ENCODE results near the gene LYSMD2. TPM values are rescaled to one million over a fixed set of nuclear protein-coding genes. Genes with fewer than 3 reads are reported as not detected.
A peak's percentile ranks its signal among the peaks of the same experiment; 100 is the strongest.
"Not testable (repeated sequence)": the region's sequence is repeated elsewhere in the genome, so short reads cannot be mapped to it uniquely, and the experiment has no call there.

The LYSMD2 gene
- 10 to 100 TPM; 10.9 to 16.2 TPM for total RNA-seq

GRCh38 chr15:51737522-51738305 lies at the start of gene LYSMD2:
Gene LYSMD2 (minus strand): TSS chr15:51737655. CDS start chr15:51737622, 33 bp downstream.
- peaks cover 42% of the 10 kb centered on the region for H3K4me1 Mint-ChIP-seq
- peak within 1 kb of the TSS; percentile 89 for H3K4me3 Mint-ChIP-seq
- H3K36me3 Mint-ChIP-seq (ENCODE audit: low read depth) = peaks cover 6% of the 10 kb centered on the region
- H3K9me3 Mint-ChIP-seq = no peaks in the 10 kb centered on the region
- ATAC-seq (replicated peaks) = peak; percentile 54
- H3K27ac Mint-ChIP-seq = peak within 1 kb of the TSS; percentile 92
- H3K27me3 Mint-ChIP-seq = no peaks in the 10 kb centered on the region

DNA sequence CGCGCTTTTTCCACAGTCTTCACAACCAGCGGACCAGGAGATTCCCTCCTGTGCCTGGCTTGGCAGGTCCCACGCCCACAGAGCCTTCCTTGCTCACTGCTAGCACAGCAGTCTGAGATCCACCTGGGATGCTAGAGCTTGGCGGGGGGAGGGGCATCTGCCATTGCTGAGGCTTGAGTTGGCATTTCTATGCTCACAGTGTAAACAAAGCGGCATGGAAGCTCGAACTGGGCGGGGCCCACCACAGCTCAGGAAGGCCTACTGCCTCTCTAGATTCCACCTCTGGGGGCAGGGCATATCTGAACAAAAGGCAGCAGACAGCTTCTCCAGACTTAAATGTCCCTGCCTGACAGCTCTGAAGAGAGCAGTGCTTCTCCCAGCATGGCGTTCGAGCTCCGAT lies 49.7 kb upstream of the LYSMD2 start:
- not testable (repeated sequence) for ATAC-seq (replicated peaks); H3K4me1 Mint-ChIP-seq; H3K27me3 Mint-ChIP-seq; H3K9me3 Mint-ChIP-seq; H3K4me3 Mint-ChIP-seq; H3K27ac Mint-ChIP-seq
- H3K36me3 Mint-ChIP-seq (ENCODE audit: low read depth) = peaks cover 32% of the 10 kb centered on the region

DNA sequence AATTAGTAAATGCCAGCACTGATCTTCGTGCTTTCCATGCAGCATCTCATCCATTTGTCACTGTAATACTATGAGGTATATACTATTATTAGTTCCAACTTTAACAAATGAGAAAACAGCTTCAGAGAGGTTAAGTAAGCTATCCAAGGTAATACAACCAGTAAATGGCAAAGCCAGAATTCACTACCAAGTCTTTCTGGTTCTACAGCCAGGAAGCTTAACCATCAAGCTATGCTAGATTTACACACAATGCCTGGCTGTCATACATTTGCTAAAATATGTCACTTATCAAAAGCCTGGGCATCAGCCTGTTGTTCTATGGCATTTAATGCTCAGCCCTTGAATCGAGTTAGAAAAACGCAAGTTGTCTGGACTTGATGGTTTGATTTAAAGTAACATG lies 46.5 kb upstream of the LYSMD2 start:
- no peak for ATAC-seq (replicated peaks)
- Mint-ChIP-seq H3K4me1 (no peaks in the 10 kb centered on the region), H3K4me3 (no peak overlapping the region), H3K9me3 (no peaks in the 10 kb centered on the region), H3K27me3 (no peaks in the 10 kb centered on the region), H3K36me3 (ENCODE audit: low read depth) (peaks cover 46% of the 10 kb centered on the region), H3K27ac (no peak overlapping the region)

DNA sequence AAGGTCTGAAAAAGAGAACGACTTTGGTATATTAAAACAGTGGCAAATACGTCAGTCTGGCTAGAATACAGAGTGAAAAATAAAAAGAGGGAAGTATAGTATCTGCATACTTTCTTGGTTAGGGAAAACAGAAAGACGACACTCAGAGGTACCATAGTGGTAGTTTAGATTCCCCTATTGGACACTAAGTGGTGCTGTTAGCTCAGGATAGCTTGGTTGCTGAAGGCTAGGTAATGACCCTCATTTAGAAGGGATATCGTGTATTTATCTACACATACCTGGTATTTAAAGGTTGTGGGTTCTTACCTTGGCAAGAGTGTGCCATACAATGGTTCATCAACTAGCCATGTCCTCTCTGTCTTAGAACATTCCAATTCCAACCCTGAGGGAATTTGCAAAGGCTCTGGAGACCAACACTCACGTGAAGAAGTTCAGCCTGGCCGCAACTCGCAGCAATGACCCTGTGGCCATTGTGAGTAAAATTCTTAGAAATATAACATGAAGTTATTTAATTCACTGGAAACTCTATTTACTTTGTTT lies 45.0 kb upstream of the LYSMD2 start:
- Mint-ChIP-seq H3K9me3 (no peaks in the 10 kb centered on the region), H3K27me3 (no peaks in the 10 kb centered on the region), H3K4me3 (no peak overlapping the region), H3K27ac (no peak overlapping the region), H3K36me3 (ENCODE audit: low read depth) (peaks cover 46% of the 10 kb centered on the region), H3K4me1 (no peaks in the 10 kb centered on the region)
- no peak for ATAC-seq (replicated peaks)

- peaks cover 43% of the 10 kb centered on the region for H3K36me3 Mint-ChIP-seq (ENCODE audit: low read depth)
- no peaks in the 10 kb centered on the region for H3K9me3 Mint-ChIP-seq
- H3K27me3 Mint-ChIP-seq = no peaks in the 10 kb centered on the region
- H3K27ac Mint-ChIP-seq = no peak overlapping the region
- no peaks in the 10 kb centered on the region for H3K4me1 Mint-ChIP-seq
- ATAC-seq (replicated peaks) = no peak
- no peak overlapping the region for H3K4me3 Mint-ChIP-seq
These were observed 44.1 kb upstream of the LYSMD2 start for GRCh38 chr15:51781506-51781905.

- H3K4me1 Mint-ChIP-seq = peaks cover 6% of the 10 kb centered on the region
- no peak overlapping the region for H3K4me3 Mint-ChIP-seq
- no peaks in the 10 kb centered on the region for H3K27me3 Mint-ChIP-seq
- peaks cover 39% of the 10 kb centered on the region for H3K36me3 Mint-ChIP-seq (ENCODE audit: low read depth)
- H3K9me3 Mint-ChIP-seq = no peaks in the 10 kb centered on the region
- H3K27ac Mint-ChIP-seq = no peak overlapping the region
- no peak for ATAC-seq (replicated peaks)
These were observed 43.2 kb upstream of the LYSMD2 start for GRCh38 chr15:51780636-51781035.

GRCh38 chr15:51776952-51777569 lies 39.6 kb upstream of the LYSMD2 start:
- no peaks in the 10 kb centered on the region for H3K9me3 Mint-ChIP-seq
- H3K4me3 Mint-ChIP-seq = no peak overlapping the region
- peaks cover 6% of the 10 kb centered on the region for H3K4me1 Mint-ChIP-seq
- no peaks in the 10 kb centered on the region for H3K27me3 Mint-ChIP-seq
- H3K36me3 Mint-ChIP-seq (ENCODE audit: low read depth) = peaks cover 14% of the 10 kb centered on the region
- ATAC-seq (replicated peaks) = peak; percentile 81
- H3K27ac Mint-ChIP-seq = no peak overlapping the region

- H3K36me3 Mint-ChIP-seq (ENCODE audit: low read depth) = peaks cover 5% of the 10 kb centered on the region
- no peaks in the 10 kb centered on the region for H3K9me3 Mint-ChIP-seq
- H3K27me3 Mint-ChIP-seq = no peaks in the 10 kb centered on the region
- peak; percentile 62 for ATAC-seq (replicated peaks)
- H3K27ac Mint-ChIP-seq = no peak overlapping the region
- H3K4me1 Mint-ChIP-seq = peaks cover 6% of the 10 kb centered on the region
- H3K4me3 Mint-ChIP-seq = no peak overlapping the region
These were observed 38.7 kb upstream of the LYSMD2 start for GRCh38 chr15:51775967-51776816.

- Mint-ChIP-seq H3K4me3 (no peak overlapping the region), H3K27me3 (no peaks in the 10 kb centered on the region), H3K27ac (no peak overlapping the region), H3K4me1 (peaks cover 6% of the 10 kb centered on the region), H3K36me3 (ENCODE audit: low read depth) (peaks cover 4% of the 10 kb centered on the region), H3K9me3 (no peaks in the 10 kb centered on the region)
- ATAC-seq (replicated peaks) = no peak
These were observed 37.5 kb upstream of the LYSMD2 start for GRCh38 chr15:51774916-51775315.

GRCh38 chr15:51771773-51772172 lies 34.3 kb upstream of the LYSMD2 start:
- Mint-ChIP-seq H3K9me3 (no peaks in the 10 kb centered on the region), H3K4me1 (peaks cover 11% of the 10 kb centered on the region), H3K27me3 (no peaks in the 10 kb centered on the region), H3K36me3 (ENCODE audit: low read depth) (peaks cover 15% of the 10 kb centered on the region), H3K27ac (peak overlapping the region; percentile 44), H3K4me3 (no peak overlapping the region)
- ATAC-seq (replicated peaks) = no peak

- no peak for ATAC-seq (replicated peaks)
- Mint-ChIP-seq H3K4me1 (peaks cover 5% of the 10 kb centered on the region), H3K4me3 (no peak overlapping the region), H3K9me3 (no peaks in the 10 kb centered on the region), H3K27me3 (no peaks in the 10 kb centered on the region), H3K36me3 (ENCODE audit: low read depth) (peaks cover 15% of the 10 kb centered on the region), H3K27ac (no peak overlapping the region)
These were observed 33.4 kb upstream of the LYSMD2 start for GRCh38 chr15:51770902-51771301.

DNA sequence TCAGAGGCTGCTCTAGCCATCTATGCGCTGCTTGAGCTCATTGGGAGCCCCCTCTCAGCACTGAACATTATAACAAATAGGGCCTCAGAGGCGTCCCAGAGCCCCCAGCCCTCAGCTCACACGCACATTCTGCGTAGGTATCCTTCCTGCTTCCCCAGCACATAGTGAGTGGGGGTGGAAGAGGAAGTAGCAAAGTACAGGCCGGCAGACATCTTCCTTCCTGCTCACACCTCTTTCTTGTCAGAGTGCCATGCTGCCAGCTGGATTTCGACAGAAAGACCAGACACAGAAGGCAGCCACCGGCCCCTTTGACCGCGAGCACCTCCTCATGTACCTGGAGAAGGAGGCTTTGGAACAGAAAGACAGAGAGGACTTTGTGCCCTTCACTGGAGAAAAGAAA lies 30.6 kb upstream of the LYSMD2 start:
- Mint-ChIP-seq H3K27me3 (no peaks in the 10 kb centered on the region), H3K4me3 (peak overlapping the region; percentile 57), H3K36me3 (ENCODE audit: low read depth) (peaks cover 15% of the 10 kb centered on the region), H3K4me1 (peaks cover 8% of the 10 kb centered on the region), H3K9me3 (no peaks in the 10 kb centered on the region), H3K27ac (peak overlapping the region; percentile 87)
- peak; percentile 38 for ATAC-seq (replicated peaks)

DNA sequence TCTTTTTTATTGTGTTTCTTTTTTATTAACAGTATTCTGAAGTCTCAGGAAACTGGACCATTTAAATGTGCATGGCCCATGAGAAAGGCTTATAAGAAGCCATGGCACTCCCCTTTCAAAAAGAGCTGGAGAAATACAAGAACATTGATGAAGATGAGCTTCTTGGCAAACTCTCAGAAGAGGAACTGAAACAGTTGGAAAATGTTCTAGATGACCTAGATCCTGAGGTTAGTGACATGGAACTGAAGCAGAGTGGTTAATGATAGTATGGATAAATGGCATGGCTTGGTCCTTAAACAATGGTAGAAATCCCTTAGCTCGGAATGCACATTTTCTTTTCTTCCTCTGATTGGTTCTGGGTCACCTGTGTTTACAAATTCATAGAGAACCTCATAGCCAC lies 28.9 kb upstream of the LYSMD2 start:
- H3K36me3 Mint-ChIP-seq (ENCODE audit: low read depth) = peaks cover 15% of the 10 kb centered on the region
- no peaks in the 10 kb centered on the region for H3K9me3 Mint-ChIP-seq
- no peak for ATAC-seq (replicated peaks)
- no peak overlapping the region for H3K4me3 Mint-ChIP-seq
- H3K4me1 Mint-ChIP-seq = peaks cover 8% of the 10 kb centered on the region
- no peak overlapping the region for H3K27ac Mint-ChIP-seq
- no peaks in the 10 kb centered on the region for H3K27me3 Mint-ChIP-seq

DNA sequence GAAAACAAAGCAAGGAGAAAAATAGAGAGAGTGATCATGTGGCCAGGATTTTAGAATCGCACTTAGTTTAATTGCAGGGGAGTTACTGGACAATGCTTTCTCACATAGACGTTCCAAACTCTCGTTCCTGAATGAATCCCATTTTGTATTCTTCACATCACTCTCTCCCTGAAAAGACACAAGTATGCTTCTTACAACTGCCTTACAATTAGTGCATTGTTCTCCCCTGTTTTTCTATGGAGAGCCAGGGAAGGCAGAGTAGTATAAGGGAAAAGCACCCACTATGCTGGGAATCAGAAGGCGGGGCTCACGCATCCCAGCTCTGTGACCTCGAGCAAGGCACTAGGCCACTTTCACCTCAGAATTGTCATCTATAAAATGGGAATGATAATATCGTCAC lies 28.3 kb upstream of the LYSMD2 start:
- peaks cover 15% of the 10 kb centered on the region for H3K36me3 Mint-ChIP-seq (ENCODE audit: low read depth)

More for the DNA sequence above, 28.3 kb upstream of the LYSMD2 start:
- Mint-ChIP-seq H3K27ac (peak overlapping the region; percentile 24), H3K4me3 (no peak overlapping the region), H3K9me3 (no peaks in the 10 kb centered on the region), H3K27me3 (no peaks in the 10 kb centered on the region), H3K4me1 (peaks cover 8% of the 10 kb centered on the region)
- no peak for ATAC-seq (replicated peaks)

Data from activated T-helper 17 cell treated with anti-CD3 and anti-CD28 coated beads, Interleukin-2, amount 50 U/mL, for 72 hours (primary cell).